ENCODE data around the gene STARD3NL.
A peak's percentile ranks its signal among the peaks of the same experiment; 100 is the strongest.

The STARD3NL gene

DNA sequence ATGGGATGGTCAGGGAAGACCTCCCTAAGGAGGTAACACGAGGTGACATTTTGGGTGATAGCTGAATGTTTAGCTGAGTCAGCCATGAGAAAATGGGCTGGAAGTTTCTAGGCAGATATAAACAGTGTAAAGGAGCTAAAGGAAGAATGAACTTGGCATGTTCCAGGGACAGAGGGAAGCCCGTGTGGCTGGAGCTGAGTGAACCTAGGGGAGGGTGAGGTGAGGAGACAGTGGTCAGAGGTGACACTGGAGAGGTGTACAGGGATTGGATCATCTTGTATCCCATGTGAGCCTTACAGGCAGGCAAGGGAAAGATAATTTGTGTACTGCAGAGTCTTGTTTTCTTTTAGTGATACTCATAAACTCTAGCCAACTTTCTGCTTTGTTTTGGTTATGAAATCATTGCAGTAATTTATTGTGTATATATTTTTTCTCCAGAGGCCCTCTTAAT lies 1.8 kb downstream of the STARD3NL start:
- in situ Hi-C loops (cut with HindIII; ENCODE audit: low sequenced_read_pairs), result no loop called here
- TF ChIP-seq, protein P1, sequence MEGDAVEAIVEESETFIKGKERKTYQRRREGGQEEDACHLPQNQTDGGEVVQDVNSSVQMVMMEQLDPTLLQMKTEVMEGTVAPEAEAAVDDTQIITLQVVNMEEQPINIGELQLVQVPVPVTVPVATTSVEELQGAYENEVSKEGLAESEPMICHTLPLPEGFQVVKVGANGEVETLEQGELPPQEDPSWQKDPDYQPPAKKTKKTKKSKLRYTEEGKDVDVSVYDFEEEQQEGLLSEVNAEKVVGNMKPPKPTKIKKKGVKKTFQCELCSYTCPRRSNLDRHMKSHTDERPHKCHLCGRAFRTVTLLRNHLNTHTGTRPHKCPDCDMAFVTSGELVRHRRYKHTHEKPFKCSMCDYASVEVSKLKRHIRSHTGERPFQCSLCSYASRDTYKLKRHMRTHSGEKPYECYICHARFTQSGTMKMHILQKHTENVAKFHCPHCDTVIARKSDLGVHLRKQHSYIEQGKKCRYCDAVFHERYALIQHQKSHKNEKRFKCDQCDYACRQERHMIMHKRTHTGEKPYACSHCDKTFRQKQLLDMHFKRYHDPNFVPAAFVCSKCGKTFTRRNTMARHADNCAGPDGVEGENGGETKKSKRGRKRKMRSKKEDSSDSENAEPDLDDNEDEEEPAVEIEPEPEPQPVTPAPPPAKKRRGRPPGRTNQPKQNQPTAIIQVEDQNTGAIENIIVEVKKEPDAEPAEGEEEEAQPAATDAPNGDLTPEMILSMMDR (IDR thresholded peaks at IDR 0.05; ENCODE audit: low read depth, low read length, missing control alignments), result no peak
- DNase-seq (ENCODE audit: low read depth), result no peak
- peak overlapping the region; percentile 95 for H3K4me3 ChIP-seq (ENCODE audit: low read depth, low read length)

DNA sequence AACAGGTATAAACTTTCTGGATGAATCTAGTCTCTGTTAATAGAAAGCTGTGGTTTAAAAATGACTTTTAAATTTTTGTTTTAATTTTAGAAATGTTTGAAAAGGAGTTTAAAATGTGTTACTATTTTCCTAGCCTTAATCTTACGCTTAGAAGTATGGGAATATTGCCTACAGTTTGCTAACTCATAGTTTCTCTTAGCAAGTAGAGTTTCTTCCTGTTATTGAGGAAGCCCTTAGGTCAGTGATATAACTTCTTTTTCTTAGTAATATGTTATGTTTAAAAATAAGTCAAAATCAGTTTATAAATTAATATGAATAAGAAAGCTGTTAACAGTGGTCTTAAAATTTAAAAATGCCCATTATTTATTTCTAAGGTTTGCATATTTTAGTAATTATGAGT lies 3.1 kb downstream of the STARD3NL start:
- TF ChIP-seq, protein P1 (IDR thresholded peaks at IDR 0.05; ENCODE audit: low read depth, low read length, missing control alignments), result no peak
- in situ Hi-C loops (cut with HindIII; ENCODE audit: low sequenced_read_pairs), result no loop called here
- H3K4me3 ChIP-seq (ENCODE audit: low read depth, low read length), result no peak overlapping the region
- DNase-seq (ENCODE audit: low read depth), result no peak

DNA sequence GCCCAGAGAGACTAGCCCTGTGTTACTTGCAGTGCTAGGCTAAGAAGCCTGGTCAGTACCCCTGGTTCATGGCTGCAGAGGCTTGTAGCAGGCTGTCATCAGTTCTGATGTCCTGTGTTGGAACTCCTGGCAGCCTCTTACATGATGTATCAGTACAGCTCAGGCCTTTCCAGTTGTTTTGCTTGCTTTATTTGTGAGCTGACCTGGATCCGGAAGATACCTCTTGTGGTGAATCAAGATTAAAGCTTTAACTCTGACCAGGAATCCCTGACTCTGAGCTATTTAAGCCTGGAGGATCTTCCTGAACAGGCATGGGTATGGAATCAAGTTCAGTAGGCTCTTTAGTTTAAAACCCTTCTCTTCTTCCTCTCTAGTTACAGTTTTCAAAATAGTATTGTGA lies 4.4 kb downstream of the STARD3NL start:
- DNase-seq (ENCODE audit: low read depth), result no peak
- H3K4me3 ChIP-seq (ENCODE audit: low read depth, low read length), result no peak overlapping the region
- TF ChIP-seq, protein P1 (IDR thresholded peaks at IDR 0.05; ENCODE audit: low read depth, low read length, missing control alignments), result no peak
- in situ Hi-C loops (cut with HindIII; ENCODE audit: low sequenced_read_pairs), result no loop called here

DNA sequence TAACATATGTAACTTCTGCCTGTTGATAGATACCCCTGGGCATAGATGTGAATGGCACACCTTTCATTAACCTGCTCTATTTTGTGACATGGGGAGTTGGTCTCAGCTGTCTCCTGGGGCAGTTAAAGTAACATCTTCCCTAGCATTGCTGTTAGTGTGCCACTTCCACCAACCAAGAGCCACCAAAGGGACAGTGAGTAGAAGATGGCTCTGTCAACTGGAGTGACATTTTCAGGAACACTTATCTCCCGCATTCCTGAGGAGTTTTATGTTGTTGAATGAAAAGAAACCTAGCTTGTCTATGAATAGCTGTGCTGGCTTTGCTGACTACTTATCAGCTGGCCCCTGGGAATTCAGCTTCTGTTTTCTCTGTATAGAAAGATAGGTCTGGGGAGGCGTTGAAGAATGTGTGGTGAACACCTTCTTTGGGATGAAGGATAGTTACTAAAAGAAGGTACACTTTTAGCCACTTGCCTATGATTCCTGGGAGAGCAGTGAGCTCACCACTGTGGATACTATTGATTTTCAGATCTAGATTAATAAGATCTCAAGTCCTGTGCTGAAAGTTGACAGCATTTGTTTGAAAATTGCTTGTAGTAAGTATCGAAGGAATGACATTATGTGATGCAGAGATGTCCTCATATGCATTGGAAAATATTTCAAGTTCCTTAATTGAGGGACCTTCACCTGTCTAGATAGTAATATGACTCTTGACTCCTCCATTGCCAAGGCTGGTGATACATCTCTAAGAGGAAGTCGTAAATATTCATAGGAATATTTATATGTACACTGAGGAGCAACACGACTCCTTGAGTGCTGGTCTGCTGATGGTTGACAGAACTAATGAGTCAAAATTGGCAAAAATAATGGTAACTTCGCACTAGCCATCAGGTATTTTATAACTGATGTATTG lies 7.6 kb downstream of the STARD3NL start:
- in situ Hi-C loops (cut with HindIII; ENCODE audit: low sequenced_read_pairs), result no loop called here
- H3K4me3 ChIP-seq (ENCODE audit: low read depth, low read length), result no peak overlapping the region
- DNase-seq (ENCODE audit: low read depth), result no peak
- TF ChIP-seq, protein P1 (IDR thresholded peaks at IDR 0.05; ENCODE audit: low read depth, low read length, missing control alignments), result no peak

DNA sequence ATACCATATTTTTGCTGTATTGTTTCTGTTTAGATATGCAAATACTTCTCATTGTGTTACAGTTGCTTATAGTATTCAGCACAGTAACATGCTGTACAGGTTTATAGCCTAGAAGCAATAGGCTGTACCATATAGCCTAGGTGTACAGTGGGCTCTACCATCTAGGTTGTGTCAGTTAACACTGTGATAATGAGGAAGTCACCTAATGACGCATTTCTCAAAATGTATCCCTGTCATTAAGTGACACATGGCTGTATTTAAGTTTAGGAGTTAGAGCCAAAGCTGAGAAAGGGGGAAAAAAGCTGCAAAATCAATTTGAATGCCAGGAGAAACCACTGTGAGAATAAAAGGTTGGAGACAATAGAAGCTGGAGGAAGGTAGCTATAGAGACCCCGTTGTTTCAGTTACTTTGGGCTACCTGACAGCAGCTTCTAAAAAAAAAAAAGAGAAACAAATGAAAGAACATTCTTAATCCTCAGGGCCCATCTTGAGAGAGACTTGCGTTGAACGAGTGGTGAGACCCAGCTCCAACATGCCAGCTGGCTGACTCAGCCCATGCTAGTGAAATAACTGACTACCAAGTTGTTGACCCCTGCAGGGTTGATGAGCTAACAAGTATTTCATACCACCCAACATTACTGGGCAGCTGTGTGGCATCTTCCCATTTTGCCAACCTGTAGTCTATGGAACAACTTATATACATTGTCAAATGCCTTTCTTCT lies 8.7 kb downstream of the STARD3NL start:
- TF ChIP-seq, protein P1 (IDR thresholded peaks at IDR 0.05; ENCODE audit: low read depth, low read length, missing control alignments), result no peak
- no peak overlapping the region for H3K4me3 ChIP-seq (ENCODE audit: low read depth, low read length)
- DNase-seq (ENCODE audit: low read depth), result no peak
- in situ Hi-C loops (cut with HindIII; ENCODE audit: low sequenced_read_pairs), result no loop called here

DNA sequence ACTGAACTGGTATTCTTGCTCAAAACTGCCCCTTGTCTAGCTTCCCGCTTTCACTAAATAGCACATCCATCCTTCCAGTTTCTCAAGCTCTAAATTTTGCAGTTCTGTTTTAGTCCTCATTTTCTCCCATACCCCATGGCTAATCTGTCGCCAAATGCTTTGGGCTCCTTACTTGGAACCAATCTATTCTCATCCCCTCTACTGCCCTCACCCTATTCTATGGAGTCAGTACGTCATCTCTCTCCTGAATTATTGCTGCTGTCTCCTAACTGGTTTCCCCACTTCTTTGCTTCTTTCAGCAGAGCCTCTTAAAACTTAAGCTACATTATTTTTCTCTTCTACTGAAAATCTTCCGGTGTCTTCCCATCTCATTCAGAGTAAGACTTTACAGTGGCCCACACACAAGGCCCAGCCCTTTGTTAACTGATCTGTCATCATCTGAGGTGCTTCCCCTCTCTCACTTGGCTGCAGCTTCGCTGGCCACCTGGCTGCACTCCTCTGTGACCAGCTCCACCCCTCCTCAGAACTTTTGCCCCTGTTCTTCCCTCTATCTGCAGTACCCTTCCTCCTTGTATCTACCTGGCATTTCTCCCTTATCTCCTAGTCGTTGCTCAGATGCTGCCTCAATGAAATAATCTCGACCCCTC lies 9.9 kb downstream of the STARD3NL start:
- no peak overlapping the region for H3K4me3 ChIP-seq (ENCODE audit: low read depth, low read length)
- in situ Hi-C loops (cut with HindIII; ENCODE audit: low sequenced_read_pairs), result no loop called here
- TF ChIP-seq, protein P1 (IDR thresholded peaks at IDR 0.05; ENCODE audit: low read depth, low read length, missing control alignments), result no peak
- no peak for DNase-seq (ENCODE audit: low read depth)

All from astrocyte of the cerebellum (primary cell).